Activated gamma-delta T cell treated with Interleukin-2 at 50 U/mL for 16 hours (primary cell): ENCODE results near the gene DDX24.
A peak's percentile ranks its signal among the peaks of the same experiment; 100 is the strongest.

Experiments used
- DNase-seq: peaks from one replicate; pipeline ENCODE4 v3.0.0-alpha.2; 2020

Gene DDX24

DNA sequence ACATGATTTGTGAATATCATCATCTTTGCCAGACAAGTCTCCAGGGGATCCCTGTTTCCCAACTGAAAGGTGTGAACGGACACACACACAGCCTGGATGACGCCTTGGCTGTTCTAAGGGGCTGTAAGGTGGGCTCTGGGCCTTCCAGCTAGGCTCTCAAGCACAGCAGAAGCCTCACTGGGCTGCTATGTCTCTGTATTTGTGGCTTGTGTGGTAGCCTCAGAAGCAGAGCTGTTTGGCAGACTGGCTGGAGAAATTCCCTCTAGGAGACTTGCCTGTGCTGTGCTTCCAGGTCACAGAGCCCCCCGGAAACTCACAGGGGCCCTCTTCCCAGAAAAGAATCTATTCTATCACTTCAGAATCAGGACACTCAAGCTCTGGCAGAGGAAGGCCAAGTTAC lies 33.4 kb downstream of the DDX24 start:
- DNase-seq = no peak

DNA sequence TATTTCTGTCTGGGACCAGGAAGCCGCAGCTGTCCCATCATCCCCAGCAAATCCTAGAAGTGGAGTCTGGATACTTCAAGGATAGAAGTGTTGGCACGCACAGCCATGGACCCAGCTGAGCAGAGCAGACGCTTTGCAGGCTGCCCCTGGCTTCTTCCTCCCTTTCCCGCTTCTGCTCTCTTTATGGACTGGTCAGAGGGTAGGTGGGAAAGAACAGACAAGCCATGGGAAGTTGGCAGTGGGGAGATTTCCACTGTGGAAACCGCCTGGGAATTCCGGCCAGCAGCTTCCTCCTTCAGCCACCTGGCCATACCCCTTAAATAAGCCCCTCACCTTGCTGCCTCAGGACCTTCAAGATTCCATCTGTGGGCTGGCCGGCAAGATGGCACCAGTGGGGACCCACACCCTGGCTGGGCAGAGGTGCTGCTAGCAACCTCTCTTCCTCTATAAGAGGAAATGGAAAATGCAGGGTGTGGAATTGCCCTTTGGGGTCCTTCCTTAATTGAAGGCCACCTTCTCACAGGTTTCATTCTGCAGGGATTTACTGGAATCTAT lies 34.2 kb downstream of the DDX24 start:
- no peak for DNase-seq

GRCh38 chr14:94045563-94046345 lies 35.2 kb downstream of the DDX24 start:
- DNase-seq = no peak

GRCh38 chr14:94045101-94045500 lies 35.9 kb downstream of the DDX24 start:
- no peak for DNase-seq

GRCh38 chr14:94044476-94045091 lies 36.4 kb downstream of the DDX24 start:
- DNase-seq = no peak

DNA sequence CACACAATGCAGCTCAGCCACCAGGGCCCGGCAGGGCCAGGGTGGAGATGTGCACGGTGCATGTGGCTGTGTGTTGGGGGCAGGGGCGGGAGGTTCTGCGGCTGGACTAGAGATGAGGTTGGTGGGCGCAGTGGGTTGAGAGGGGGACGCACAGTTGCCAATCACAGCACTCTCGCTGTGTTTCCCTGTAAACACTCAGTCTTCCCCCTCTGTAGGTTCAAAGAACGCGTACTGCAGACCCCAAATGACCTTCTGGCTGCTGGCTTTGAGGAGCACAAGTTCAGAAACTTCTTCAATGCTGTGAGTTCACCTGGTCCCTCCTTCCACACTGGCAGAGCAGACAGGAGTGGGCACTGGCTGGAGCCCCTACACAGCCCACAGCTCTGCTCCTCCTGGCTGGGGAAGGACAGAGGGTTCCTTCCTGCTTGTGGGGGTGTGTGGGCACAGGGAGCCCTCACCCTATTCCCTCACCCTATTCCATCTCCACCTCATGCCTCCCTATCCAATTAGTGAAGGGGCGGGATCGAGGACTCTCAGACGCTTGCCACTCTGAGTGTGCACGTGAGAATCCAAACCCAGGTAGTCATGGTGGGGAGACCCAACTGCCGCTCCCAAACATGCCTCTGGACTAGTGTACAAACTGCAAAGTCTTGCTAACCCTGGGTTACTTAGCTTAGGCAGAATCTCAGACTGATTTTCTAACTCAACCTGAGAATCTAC lies 37.1 kb downstream of the DDX24 start:
- DNase-seq = no peak

DNA sequence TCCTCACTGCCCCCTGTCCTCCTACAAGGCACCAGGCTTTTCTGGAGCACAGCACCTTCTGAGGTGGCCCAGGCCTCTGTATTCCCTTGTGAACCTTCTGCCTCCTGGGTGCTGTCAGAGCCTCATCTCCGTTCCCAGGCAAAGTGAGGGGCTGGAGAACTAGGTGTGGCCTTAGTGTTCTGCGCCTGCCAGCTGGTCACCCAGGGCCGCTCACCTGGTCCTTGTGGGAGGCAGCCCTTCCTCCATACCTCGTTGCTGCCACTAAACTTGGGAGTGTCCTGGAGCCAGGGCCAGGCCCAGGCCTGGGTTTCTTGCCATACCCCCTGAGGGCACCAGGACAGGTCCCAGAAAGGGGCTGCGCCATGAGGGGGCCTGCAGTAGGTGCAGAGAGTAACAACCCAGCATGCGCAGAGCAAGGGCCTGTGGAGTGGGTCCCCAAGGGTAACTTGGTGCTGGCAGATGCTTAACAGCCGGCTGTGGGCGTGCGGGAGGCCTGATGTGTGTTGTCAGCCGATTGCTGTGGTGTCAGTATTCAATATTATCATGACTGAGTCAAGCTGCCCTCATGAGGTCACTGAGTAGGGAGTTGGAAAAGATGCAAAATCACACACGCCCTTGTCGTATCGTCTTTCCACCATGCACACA lies 37.8 kb downstream of the DDX24 start:
- DNase-seq = no peak

DNA sequence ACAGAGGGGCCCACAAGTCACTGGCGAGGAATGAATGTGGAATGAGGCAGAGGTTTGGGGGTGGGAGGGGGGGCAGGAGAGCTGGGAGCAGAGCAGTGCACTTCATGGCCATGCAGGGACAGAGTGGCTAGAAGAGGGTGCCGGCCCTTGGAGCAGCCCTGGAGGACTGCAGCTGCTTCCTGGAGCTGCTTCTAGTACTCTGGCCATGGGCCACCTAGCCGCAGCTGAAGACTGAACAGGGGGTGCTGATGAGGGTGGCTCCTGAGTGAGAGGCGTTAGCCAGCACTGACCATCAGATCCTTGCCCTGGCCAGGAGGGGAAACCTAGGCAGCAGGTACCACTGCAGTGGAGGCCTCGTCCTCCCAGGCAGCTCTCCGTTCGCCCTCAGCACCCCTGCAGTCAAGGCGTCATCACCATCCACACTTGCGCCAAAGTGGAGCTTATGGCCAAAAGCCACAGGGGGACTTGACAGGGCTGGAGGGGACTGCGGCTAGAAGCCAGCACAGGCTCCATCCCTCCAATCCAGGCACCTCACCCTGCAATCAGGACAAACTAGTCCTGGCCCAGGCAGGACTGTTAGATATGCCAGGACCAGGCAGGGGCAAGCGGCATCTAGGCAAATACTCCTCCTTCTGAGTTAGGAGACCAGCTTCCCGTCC lies 38.4 kb downstream of the DDX24 start:
- no peak for DNase-seq

DNA sequence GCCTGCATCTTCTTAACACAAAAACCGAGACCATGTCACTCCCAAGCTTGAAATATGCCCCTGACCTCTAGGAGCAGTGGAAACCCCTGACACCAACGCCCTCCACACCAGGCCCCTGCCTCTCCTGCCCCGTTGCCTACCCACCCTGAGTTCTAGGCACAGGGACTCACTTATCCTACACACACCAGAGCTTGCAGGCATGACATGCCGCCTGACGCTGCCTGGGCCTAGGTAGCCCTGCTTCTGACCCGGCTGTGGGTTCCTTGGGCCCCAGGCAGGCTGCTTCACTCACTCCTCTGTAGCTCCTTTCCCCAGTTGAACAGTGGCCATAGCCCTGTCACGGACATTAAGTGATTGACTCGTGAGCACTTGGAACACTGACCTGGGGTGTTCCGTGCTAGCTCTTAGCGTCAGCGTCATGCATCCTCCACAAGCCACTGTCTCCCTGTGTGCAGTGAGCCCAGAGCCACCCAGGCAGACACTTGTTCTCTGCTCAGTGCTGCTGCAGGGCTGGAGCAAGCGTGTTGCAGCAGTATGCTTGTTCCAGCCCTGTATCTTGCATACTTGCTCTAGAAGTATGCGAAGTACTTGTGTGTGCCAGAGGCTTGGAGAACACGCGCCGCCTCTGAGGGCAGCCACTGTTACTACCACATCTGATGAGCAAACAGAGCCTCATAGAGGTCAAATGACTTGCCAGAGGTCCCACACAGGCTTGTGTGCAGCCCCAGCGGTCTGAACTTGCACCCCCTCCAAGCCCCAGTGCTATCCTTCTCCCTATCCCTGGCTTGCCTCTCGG lies 39.3 kb downstream of the DDX24 start:
- DNase-seq = no peak

DNA sequence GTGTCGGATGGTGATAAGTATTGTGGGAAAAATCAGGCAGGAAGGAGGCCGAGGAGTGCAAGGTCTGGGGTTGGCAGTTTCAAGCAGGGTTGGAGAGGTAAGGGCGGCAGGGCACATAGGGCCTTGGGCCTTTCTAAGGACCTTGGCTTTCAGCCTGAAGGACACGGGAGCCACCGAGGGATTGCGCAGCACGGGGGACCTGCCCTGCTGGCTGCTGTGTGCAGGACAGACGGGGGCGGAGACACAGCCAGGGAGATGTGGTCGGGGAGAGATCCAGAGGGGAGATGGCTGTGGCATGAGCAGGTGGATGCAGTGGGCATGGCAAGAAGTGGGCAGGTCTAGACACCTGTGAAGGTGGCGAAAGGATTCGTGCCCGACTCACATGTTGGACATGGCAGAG lies 40.2 kb downstream of the DDX24 start:
- no peak for DNase-seq

- no peak for DNase-seq
Observed at GRCh38 chr14:94040247-94040646, 40.8 kb downstream of the DDX24 start.

DNA sequence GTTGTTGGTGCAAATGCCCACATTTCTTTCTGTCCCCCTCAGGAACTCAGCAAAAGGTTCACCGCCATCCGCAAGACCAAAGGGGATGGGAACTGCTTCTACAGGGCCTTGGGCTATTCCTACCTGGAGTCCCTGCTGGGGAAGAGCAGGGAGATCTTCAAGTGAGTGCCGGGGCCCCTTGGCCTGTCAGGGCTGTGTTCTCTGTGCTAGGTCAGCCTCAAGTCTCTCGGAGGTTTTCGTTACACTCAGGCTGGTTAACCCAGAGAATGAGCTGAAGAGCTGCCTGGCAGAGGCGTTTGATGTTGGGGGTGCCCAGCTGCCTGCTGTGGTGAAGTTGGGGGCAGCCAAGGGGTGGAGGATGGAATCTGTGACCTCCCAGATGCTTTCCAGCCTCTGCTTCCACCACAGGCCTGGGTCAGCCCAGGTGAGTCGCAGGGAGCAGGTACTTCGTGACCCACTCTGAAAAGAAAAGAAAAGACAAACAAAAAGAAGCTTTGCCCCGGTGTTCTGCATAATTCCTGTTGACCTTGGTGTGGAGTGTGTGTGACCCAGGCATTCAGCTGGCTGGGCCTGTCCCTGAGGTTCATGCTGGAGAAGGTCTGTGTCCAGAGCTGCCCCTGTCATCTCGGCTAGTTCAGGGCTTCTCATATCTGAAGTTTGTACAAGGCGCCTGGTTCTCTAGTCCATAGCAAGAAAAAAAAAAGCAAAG lies 41.9 kb downstream of the DDX24 start:
- DNase-seq = no peak

GRCh38 chr14:94038510-94038909 lies 42.5 kb downstream of the DDX24 start:
- no peak for DNase-seq

- DNase-seq = no peak
Observed at GRCh38 chr14:94037954-94038353, 43.0 kb downstream of the DDX24 start.

DNA sequence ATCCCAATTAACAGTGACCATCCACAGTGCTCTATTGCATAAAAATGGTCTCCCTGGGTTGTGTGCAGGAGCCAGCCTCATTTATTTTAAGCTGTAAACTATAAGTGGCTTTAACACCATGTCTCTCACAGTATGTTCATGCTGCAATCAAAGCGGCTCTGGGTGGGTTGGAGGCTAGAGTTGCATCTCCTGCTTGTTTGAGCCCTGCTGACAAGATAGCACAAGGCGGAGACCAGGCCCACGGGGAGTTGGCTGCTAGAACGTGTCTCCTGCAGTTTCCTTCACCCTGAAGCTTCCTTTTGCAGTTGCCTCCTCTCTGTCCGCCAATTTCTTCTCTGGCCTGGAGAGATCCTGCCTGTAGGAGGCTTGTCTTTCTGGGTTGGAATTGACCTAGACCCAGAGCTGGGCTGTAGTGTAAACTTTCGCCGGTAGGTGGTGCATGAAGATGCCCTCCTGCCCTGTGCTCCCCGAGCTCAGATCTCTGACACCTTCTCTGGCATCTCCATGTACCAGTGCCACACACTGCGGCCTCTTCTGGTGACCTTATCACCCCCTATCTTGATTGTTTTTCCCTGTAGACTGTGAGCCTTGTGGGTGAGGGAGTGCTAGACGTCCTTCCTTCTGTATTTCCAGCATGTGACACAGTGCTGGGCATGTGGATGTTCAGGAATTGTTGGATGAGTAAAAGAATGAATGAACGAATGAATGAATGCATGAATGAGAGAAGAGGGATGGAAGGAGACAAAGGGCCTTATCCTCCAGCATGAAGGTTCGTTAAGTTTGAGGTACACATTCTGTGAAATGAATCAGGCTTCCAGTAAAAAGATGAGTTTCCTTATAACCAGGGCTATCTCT lies 44.5 kb downstream of the DDX24 start:
- peak; percentile 77 for DNase-seq

GRCh38 chr14:94034886-94035285 lies 46.1 kb downstream of the DDX24 start:
- no peak for DNase-seq

DNA sequence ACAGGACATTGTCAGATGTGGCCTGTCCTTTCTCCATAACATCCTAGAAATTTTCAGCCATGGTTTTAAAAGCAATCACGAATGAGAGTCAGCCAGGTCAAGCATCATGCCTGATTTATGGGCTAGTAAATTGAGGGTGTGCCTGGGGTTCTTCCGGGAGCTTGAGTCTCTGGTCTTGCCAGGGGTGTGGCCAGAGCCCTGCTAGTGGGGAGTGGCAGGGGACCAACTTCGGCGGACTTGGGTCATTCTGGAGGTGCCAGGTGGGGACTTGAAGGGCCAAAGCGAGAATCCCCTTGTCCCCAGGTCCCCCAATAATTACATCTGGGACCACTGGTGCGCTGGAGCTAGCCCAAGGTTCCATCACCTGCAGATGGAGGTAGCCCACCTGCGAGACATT lies 49.1 kb downstream of the DDX24 start:
- DNase-seq = no peak

DNA sequence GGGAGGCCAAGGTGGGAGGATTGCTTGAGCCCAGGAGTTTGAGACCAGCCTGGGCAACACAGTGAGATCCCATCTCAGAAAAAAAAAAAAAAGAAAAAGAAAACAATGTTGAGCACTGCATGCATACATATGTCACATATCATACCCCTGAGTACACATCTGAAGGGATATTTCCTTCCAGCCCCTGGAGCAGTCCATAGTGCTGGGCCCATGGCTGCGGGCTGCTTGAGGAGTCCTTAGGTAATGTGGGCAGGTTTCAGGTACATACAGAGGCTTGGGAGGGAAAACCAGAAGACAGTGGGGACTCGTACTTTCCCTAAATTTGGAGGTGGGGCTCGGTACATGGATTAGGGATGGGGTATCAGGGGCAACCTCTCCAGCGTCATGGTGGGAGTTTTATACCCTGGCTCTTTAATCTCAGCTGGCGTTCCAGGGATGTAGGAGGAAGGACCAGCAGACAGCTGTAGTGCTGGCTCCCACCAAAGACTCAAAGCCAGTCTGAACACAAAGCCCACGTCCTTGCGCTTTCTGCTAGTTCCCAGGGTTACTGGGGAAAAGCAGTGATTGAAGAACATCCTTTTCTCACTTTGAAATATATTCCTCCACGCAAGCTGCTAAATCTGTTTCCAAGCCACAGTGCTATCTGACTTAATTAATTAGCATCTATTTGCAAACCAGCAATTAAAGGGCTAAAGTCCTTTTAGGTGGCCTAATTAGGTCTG lies 49.7 kb downstream of the DDX24 start:
- no peak for DNase-seq

- no peak for DNase-seq
Observed at GRCh38 chr14:94030571-94030970, 50.4 kb downstream of the DDX24 start.
